ENCODE measurements around the gene ABCB10. TPM values are rescaled to one million over a fixed set of nuclear protein-coding genes. Genes with fewer than 3 reads are reported as not detected.

Gene ABCB10
- total and polyA plus RNA-seq, 4 donors, result 14.5 to 20.0 (median 17.5) TPM

DNA sequence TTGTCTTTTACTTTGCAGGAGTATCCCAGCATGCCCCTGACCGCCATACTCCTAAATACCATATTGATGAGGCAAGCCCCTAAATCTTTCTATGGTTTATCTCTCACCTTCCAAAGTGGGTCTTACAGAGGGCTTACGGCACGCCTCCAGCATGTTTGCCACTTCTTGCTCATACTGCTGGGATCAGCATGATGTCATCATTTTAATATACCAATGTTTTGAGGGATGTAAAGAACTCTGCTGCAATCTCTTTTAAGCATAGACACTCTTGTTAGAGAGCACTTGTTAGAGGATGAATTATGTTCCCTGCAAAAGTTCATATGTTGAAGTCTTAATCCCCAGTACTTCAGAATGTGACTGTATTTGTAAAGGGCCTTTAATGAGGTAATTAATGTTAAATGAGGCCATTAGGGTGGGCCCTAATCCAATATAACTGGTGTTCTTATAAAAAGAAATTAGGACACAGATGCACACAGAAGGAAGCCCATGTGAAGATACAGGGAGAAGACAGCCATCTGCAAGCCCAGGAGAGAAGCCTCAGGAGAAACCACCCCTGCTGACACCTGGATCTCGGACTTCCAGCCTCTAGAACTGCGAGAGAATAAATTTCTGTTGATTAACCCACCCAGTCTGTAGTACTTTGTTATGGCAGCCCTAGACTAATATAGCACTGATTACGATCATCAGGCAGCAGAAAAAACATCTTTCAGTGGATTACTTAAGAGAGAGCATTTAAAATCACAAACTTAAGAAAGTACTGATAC is 16.4 kb upstream of the ABCB10 start:
- no peaks in the 10 kb centered on the region for H3K36me3 ChIP-seq (ENCODE audit: control insufficient read depth, insufficient read depth, low read length)
- no peaks in the 10 kb centered on the region for H3K9me3 ChIP-seq (ENCODE audit: control insufficient read depth, insufficient read depth, low read length)
- DNase-seq (ENCODE audit: low read depth in 4 of 6, low spot score in 6 of 6), result no peak
- WGBS (ENCODE audit: insufficient coverage), result no CpG with 5 or more reads among the region's 6 CpGs
- H3K4me3 ChIP-seq (ENCODE audit: low read depth, low read length), result no peak overlapping the region
- peaks cover 12% of the 10 kb centered on the region for H3K4me1 ChIP-seq (ENCODE audit: control insufficient read depth, insufficient read depth, low read length)
- H3K27ac ChIP-seq (ENCODE audit: low read depth, low read length), result no peak overlapping the region
- H3K27me3 ChIP-seq (ENCODE audit: control insufficient read depth, insufficient read depth, low read length), result no peaks in the 10 kb centered on the region

DNA sequence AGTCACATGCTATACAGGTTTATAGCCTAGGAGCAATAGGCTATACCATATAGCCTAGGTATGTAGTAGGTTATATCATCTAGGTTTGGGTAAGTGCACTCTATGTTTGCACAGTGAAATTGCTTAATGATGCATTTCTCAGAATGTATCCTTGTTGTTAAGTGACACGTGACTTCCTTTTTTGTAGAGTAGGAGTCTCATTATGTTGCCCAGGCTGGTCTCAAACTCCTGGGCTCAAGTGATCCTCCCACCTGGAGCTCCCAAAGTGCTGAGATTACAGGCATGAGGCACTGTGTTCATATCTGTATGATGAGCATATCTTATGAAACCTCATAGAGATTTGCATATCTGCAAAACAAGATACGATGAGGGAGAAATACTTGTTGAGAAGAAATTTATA is 13.8 kb upstream of the ABCB10 start:
- no peaks in the 10 kb centered on the region for H3K27me3 ChIP-seq (ENCODE audit: control insufficient read depth, insufficient read depth, low read length)
- no peak overlapping the region for H3K27ac ChIP-seq (ENCODE audit: low read depth, low read length)
- H3K9me3 ChIP-seq (ENCODE audit: control insufficient read depth, insufficient read depth, low read length), result no peaks in the 10 kb centered on the region
- no peaks in the 10 kb centered on the region for H3K36me3 ChIP-seq (ENCODE audit: control insufficient read depth, insufficient read depth, low read length)
- no peak overlapping the region for H3K4me3 ChIP-seq (ENCODE audit: low read depth, low read length)
- no peak for DNase-seq (ENCODE audit: low read depth in 4 of 6, low spot score in 6 of 6)
- no peaks in the 10 kb centered on the region for H3K4me1 ChIP-seq (ENCODE audit: control insufficient read depth, insufficient read depth, low read length)
- 60% methylated on average over 1 of the region's 2 CpGs for WGBS (ENCODE audit: insufficient coverage)

DNA sequence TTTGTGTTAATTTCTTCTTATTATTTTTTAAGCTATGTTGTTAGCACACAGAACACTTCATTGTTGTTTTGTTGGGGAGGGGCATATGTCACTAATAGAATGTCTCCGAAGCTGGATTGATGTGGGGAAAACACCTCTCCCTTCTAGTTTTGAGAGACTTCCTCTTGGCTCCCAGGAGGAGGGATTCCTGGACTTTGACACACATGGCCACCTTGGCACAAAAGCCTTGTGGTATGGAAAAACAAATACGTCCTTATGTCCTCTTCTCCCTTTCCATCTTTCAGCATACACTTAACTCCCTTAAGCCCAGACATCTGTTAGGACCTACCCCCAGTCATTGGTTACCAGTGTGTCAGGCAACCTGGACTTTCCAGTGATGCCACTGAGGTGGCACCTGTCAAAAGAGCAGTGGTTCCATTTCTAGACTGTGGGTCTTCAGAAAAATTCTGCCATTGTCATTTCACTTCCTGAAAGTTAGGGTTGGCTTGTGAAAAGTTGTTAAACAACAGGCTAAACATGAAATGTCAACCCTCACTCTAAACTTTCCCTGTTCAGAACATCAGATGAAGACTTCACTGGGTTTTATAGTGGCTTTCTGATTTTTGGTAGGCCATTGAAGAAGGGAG is 12.5 kb upstream of the ABCB10 start:
- no peak overlapping the region for H3K4me3 ChIP-seq (ENCODE audit: low read depth, low read length)
- no peak overlapping the region for H3K27ac ChIP-seq (ENCODE audit: low read depth, low read length)
- H3K27me3 ChIP-seq (ENCODE audit: control insufficient read depth, insufficient read depth, low read length), result no peaks in the 10 kb centered on the region
- no peak for DNase-seq (ENCODE audit: low read depth in 4 of 6, low spot score in 6 of 6)
- WGBS (ENCODE audit: insufficient coverage), result 80% methylated on average over 1 of the region's 2 CpGs
- no peaks in the 10 kb centered on the region for H3K9me3 ChIP-seq (ENCODE audit: control insufficient read depth, insufficient read depth, low read length)
- no peaks in the 10 kb centered on the region for H3K4me1 ChIP-seq (ENCODE audit: control insufficient read depth, insufficient read depth, low read length)
- no peaks in the 10 kb centered on the region for H3K36me3 ChIP-seq (ENCODE audit: control insufficient read depth, insufficient read depth, low read length)

DNA sequence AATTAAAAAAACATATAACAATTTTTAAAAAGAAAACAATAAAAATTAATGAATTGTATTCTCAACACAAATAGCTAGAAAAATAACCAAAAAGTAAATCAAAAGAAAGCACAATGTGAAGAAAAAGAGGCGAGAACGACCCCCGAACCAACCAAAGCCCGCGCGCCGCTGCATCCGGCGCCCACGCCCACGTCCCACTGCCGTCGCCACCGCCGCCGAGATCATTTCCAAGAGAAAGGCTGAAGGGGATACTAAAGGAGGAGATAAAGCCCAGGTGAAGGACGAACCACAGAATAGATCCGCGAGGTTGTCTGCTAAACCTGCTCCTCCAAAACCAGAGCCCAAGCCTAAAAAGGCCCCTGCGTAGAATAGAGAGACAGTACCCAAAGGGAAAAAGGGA is 11.8 kb upstream of the ABCB10 start:
- Histone ChIP-seq H3K9me3 (ENCODE audit: control insufficient read depth, insufficient read depth, low read length) (no peaks in the 10 kb centered on the region), H3K27me3 (ENCODE audit: control insufficient read depth, insufficient read depth, low read length) (no peaks in the 10 kb centered on the region), H3K4me3 (ENCODE audit: low read depth, low read length) (no peak overlapping the region), H3K36me3 (ENCODE audit: control insufficient read depth, insufficient read depth, low read length) (no peaks in the 10 kb centered on the region), H3K27ac (ENCODE audit: low read depth, low read length) (no peak overlapping the region), H3K4me1 (ENCODE audit: control insufficient read depth, insufficient read depth, low read length) (no peaks in the 10 kb centered on the region)
- no peak for DNase-seq (ENCODE audit: low read depth in 4 of 6, low spot score in 6 of 6)
- 74% methylated on average over 8 of the region's 20 CpGs for WGBS (ENCODE audit: insufficient coverage)

DNA sequence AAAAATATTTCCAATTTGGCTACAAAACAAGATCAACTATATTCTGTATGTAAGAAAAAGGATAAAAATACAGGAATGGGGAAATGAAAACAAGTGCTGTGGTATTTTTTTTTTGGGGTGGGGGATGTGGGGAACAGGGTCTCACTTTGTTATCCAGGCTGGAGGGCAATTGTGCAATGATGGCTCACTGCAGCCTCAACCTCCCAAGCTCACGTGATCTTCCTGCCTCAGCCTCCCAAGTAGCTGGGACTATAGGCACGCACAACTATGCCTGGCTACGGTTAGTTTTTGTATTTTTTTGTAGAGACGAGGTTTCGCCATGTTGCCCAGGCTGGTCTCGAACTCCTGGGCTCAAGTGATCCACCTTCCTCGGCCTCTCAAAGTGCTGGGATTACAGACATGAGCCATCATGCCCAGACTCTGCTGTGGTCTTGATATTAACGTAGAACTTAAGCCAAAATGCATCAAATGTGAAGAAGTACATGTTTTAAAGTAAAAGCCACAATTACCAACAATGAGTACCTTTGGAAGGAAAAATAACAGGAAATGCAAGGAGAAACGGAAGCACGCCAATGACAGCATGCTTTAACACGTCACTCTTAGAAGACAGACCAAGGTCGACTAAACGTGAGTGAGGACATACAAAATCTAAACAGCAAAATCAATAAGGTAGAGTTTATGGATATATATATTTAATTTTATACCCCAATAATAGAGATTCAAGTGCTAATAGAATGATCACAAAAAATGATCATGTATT is 8.8 kb upstream of the ABCB10 start:
- H3K36me3 ChIP-seq (ENCODE audit: control insufficient read depth, insufficient read depth, low read length), result no peaks in the 10 kb centered on the region
- DNase-seq (ENCODE audit: low read depth in 4 of 6, low spot score in 6 of 6), result no peak
- no peaks in the 10 kb centered on the region for H3K27me3 ChIP-seq (ENCODE audit: control insufficient read depth, insufficient read depth, low read length)
- H3K27ac ChIP-seq (ENCODE audit: low read depth, low read length), result no peak overlapping the region
- H3K4me1 ChIP-seq (ENCODE audit: control insufficient read depth, insufficient read depth, low read length), result no peaks in the 10 kb centered on the region
- H3K9me3 ChIP-seq (ENCODE audit: control insufficient read depth, insufficient read depth, low read length), result no peaks in the 10 kb centered on the region
- 91% methylated on average over 7 of the region's 13 CpGs for WGBS (ENCODE audit: insufficient coverage)
- H3K4me3 ChIP-seq (ENCODE audit: low read depth, low read length), result no peak overlapping the region

DNA sequence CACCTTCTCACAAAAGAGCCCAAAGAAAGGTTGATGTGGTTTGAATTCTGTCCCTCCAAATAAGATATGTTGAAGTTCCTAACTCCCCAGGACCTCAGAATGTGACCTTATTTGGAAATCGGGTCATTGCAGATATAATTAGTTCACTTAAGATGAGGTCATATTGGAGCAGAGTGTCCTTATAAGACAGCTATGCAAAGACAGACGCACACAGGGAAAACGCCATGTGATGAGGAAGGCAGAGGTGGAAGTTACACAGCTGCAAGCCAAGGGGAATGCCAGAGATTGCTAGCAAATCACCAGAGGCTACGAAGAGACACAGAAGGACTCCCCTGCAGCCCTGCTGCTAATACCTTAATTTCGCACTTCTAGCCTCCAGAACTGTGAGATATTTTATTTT is 5.2 kb upstream of the ABCB10 start:
- no peak for DNase-seq (ENCODE audit: low read depth in 4 of 6, low spot score in 6 of 6)
- H3K27me3 ChIP-seq (ENCODE audit: control insufficient read depth, insufficient read depth, low read length), result no peaks in the 10 kb centered on the region
- no peaks in the 10 kb centered on the region for H3K36me3 ChIP-seq (ENCODE audit: control insufficient read depth, insufficient read depth, low read length)
- no peaks in the 10 kb centered on the region for H3K9me3 ChIP-seq (ENCODE audit: control insufficient read depth, insufficient read depth, low read length)
- WGBS (ENCODE audit: insufficient coverage), result 54% methylated on average over 3 of the region's 5 CpGs
- H3K27ac ChIP-seq (ENCODE audit: low read depth, low read length), result no peak overlapping the region
- H3K4me1 ChIP-seq (ENCODE audit: control insufficient read depth, insufficient read depth, low read length), result peaks cover 6% of the 10 kb centered on the region
- H3K4me3 ChIP-seq (ENCODE audit: low read depth, low read length), result no peak overlapping the region

DNA sequence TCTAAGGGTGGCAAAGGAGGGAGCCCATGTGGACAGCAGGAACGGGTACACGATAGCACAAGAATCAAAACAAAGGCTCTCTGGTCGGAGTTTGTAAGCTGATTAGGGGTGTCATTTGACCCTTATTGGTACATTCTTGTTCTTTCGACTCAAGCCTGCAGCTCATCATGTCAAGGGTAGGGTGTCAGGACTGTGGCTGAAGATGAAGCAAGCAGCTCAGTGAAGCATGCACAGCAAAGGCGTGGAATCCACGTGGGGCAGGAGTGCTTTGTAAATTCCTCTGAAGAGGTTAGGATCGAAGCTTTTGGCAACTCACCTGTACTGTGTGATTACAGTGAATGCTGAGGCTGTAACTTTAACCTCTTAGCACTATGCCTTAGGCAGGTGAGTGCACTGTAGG is 4.7 kb upstream of the ABCB10 start:
- WGBS (ENCODE audit: insufficient coverage), result 55% methylated on average over 5 of the region's 7 CpGs
- Histone ChIP-seq H3K27ac (ENCODE audit: low read depth, low read length) (no peak overlapping the region), H3K27me3 (ENCODE audit: control insufficient read depth, insufficient read depth, low read length) (no peaks in the 10 kb centered on the region), H3K36me3 (ENCODE audit: control insufficient read depth, insufficient read depth, low read length) (no peaks in the 10 kb centered on the region), H3K4me1 (ENCODE audit: control insufficient read depth, insufficient read depth, low read length) (peaks cover 6% of the 10 kb centered on the region), H3K4me3 (ENCODE audit: low read depth, low read length) (no peak overlapping the region), H3K9me3 (ENCODE audit: control insufficient read depth, insufficient read depth, low read length) (no peaks in the 10 kb centered on the region)
- DNase-seq (ENCODE audit: low read depth in 4 of 6, low spot score in 6 of 6), result no peak

DNA sequence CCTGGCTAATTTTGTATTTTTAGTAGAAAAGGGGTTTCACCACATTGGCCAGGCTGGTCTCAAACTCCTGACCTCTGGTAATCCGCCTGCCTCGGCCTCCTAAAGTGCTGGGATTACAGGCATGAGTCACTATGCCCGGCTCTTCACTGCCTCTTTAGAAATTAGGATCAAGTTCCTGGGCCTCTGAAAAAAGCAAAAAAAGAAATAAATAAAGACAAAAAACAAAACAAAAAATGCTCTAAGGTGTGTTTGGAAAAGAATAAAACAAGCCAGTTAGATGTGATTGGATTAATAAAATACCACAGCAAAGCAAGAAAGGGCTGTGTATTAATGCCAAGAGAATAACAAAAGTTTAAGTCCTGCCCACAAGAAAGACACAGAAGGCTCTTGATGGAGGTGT is 4.2 kb upstream of the ABCB10 start:
- H3K4me3 ChIP-seq (ENCODE audit: low read depth, low read length), result no peak overlapping the region
- no peaks in the 10 kb centered on the region for H3K9me3 ChIP-seq (ENCODE audit: control insufficient read depth, insufficient read depth, low read length)
- H3K27me3 ChIP-seq (ENCODE audit: control insufficient read depth, insufficient read depth, low read length), result no peaks in the 10 kb centered on the region
- no peak overlapping the region for H3K27ac ChIP-seq (ENCODE audit: low read depth, low read length)
- no peak for DNase-seq (ENCODE audit: low read depth in 4 of 6, low spot score in 6 of 6)
- no peaks in the 10 kb centered on the region for H3K36me3 ChIP-seq (ENCODE audit: control insufficient read depth, insufficient read depth, low read length)
- WGBS (ENCODE audit: insufficient coverage), result 88% methylated on average over 2 of the region's 3 CpGs
- peaks cover 8% of the 10 kb centered on the region for H3K4me1 ChIP-seq (ENCODE audit: control insufficient read depth, insufficient read depth, low read length)

DNA sequence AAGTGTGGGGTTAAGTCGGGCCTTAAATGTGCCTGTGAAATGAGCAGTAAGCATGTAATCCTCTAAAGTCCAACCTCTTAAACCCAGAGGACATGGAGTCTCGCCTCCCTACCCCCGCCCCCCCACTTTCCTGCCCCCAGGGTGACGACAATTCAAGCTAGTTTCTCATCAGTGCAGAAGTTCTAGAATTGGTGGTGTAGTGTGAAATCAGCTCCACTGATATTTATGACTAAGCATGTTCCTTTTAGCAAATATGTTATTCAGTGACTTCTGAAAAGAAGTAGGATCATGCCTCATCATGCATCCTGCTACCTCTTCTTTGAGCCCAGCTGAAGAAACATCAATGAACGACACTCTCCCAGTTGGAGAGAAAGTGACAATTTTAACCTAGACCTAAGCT is 2.6 kb upstream of the ABCB10 start:
- no peak for DNase-seq (ENCODE audit: low read depth in 4 of 6, low spot score in 6 of 6)
- Histone ChIP-seq H3K4me3 (ENCODE audit: low read depth, low read length) (no peak overlapping the region), H3K36me3 (ENCODE audit: control insufficient read depth, insufficient read depth, low read length) (no peaks in the 10 kb centered on the region), H3K4me1 (ENCODE audit: control insufficient read depth, insufficient read depth, low read length) (peaks cover 17% of the 10 kb centered on the region), H3K9me3 (ENCODE audit: control insufficient read depth, insufficient read depth, low read length) (no peaks in the 10 kb centered on the region), H3K27ac (ENCODE audit: low read depth, low read length) (no peak overlapping the region), H3K27me3 (ENCODE audit: control insufficient read depth, insufficient read depth, low read length) (no peaks in the 10 kb centered on the region)
- whole genome bisulfite sequencing (ENCODE audit: insufficient coverage), result 80% methylated on average over 1 of the region's 5 CpGs

Measured in spinal cord (tissue), 10 donors.